ENCODE measurements around the gene CLCA1. TPM values are rescaled to one million over a fixed set of nuclear protein-coding genes. Genes with fewer than 3 reads are reported as not detected.

Gene CLCA1
- total RNA-seq, 1 experiment from 2014 or later, result not detected

DNA sequence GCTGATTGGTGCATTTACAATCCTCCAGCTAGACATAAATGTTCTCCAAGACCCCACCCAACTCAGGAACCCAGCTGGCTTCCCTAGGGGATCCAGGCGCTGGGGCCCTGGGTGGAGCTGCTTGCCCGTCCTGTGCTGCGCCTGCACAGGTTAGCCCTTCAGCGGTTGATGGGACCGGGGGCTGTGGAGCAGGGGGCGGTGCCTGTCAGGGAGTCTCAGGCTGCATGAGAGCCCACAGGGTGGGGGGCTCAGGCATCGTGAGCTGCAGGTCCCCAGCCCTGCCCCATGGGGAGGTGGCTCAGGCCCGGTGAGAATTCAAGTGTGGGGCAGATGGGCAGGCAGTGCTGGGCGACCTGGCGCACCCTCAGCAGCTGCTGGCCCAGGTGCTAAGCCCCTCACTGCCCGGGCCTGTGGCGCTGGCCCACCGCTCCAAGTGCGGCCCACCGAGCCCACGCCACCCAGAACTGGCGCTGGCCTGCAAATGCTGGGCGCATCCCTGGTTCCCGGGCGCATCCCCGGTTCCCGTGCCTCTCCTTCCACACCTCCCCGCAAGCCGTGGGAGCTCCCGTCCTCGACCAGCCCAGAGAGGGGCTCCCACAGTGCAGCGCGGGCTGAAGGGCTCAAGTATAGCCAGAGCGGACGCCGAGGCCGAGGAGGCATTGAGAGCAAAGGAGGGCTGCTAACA lies 55.1 kb downstream of the CLCA1 start:
- H3K9me3 Mint-ChIP-seq, result peaks cover 14 to 17% of the 10 kb centered on the region in 2 experiments
- H2BK120ac ChIP-seq (ENCODE audit: low read depth, low read length, poor library complexity, severe bottlenecking), result no peak overlapping the region

More for the DNA sequence above, 55.1 kb downstream of the CLCA1 start:
- Histone ChIP-seq H3K23ac (ENCODE audit: insufficient read length, low read depth, low read length) (no peak overlapping the region), H3K79me2 (ENCODE audit: insufficient read depth, low read length) (no peaks in the 10 kb centered on the region), H3K4me1 (ENCODE audit: insufficient read depth, low read length) (no peaks in the 10 kb centered on the region), H4K5ac (ENCODE audit: insufficient read length, low read depth, low read length) (no peak overlapping the region), H3K79me1 (ENCODE audit: insufficient read depth, low read depth, low read length, poor library complexity, severe bottlenecking) (no peaks in the 10 kb centered on the region), H2BK12ac (ENCODE audit: insufficient read length, low read depth, low read length) (no peak overlapping the region), H4K8ac (replicated peaks; ENCODE audit: insufficient read length, low read depth, low read length) (no peak overlapping the region), H3T11ph (ENCODE audit: low read length) (no peak overlapping the region), H4K20me1 (ENCODE audit: control insufficient read depth, insufficient read depth, insufficient read length) (no peaks in the 10 kb centered on the region), H3K9me3 (ENCODE audit: control insufficient read depth, low read depth, low read length) (no peaks in the 10 kb centered on the region), H3K56ac (ENCODE audit: insufficient read length, low read depth, low read length) (no peak overlapping the region), H3K4ac (ENCODE audit: low read depth, low read length) (no peak overlapping the region), H4K91ac (ENCODE audit: insufficient read length, low read depth, low read length) (no peak overlapping the region), H2AFZ (ENCODE audit: low read length) (no peak overlapping the region), H3K27me3 (ENCODE audit: insufficient read depth, low read length) (no peaks in the 10 kb centered on the region), H3K9ac (ENCODE audit: extremely low read depth, insufficient read length, low read length) (no peak overlapping the region), H2AK5ac (ENCODE audit: insufficient read length, low read length) (no peak overlapping the region), H3K18ac (ENCODE audit: insufficient read length, low read depth, low read length) (no peak overlapping the region), H2BK20ac (ENCODE audit: low read depth, low read length, poor library complexity, severe bottlenecking) (no peak overlapping the region), H3K27ac (ENCODE audit: insufficient read length, low read depth, low read length) (no peak overlapping the region), H3K14ac (ENCODE audit: insufficient read depth, low read length) (no peak overlapping the region), H3K23me2 (ENCODE audit: insufficient read length, low read depth, low read length, poor library complexity, severe bottlenecking) (no peaks in the 10 kb centered on the region), H3K4me2 (ENCODE audit: insufficient read depth, insufficient read length, low read length) (no peak overlapping the region), H2BK5ac (ENCODE audit: insufficient read length, low read length) (no peak overlapping the region), H2BK15ac (ENCODE audit: low read depth, low read length) (no peak overlapping the region)
- no peak for DNase-seq
- Mint-ChIP-seq H3K36me3 (ENCODE audit: insufficient read depth in 1 of 3, low read depth in 3 of 3) (peaks cover 7 to 18% (median 7%) of the 10 kb centered on the region in 3 experiments), H3K27ac (no peak overlapping the region), H3K4me3 (no peak overlapping the region), H3K4me1 (no peaks in the 10 kb centered on the region), H3K27me3 (ENCODE audit: low read depth) (no peaks in the 10 kb centered on the region)
- TF ChIP-seq, protein P1, sequence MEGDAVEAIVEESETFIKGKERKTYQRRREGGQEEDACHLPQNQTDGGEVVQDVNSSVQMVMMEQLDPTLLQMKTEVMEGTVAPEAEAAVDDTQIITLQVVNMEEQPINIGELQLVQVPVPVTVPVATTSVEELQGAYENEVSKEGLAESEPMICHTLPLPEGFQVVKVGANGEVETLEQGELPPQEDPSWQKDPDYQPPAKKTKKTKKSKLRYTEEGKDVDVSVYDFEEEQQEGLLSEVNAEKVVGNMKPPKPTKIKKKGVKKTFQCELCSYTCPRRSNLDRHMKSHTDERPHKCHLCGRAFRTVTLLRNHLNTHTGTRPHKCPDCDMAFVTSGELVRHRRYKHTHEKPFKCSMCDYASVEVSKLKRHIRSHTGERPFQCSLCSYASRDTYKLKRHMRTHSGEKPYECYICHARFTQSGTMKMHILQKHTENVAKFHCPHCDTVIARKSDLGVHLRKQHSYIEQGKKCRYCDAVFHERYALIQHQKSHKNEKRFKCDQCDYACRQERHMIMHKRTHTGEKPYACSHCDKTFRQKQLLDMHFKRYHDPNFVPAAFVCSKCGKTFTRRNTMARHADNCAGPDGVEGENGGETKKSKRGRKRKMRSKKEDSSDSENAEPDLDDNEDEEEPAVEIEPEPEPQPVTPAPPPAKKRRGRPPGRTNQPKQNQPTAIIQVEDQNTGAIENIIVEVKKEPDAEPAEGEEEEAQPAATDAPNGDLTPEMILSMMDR (conservative IDR thresholded peaks at IDR 0.05), result no peak
- WGBS (ENCODE audit: extremely low coverage, insufficient read length, low lambda C conversion rate), result no CpG with 5 or more reads among the region's 32 CpGs

Measured in H9 (cell line).